NCI-H82 (cell line): ENCODE results near the gene PDE4B.
A peak's percentile ranks its signal among the peaks of the same experiment; 100 is the strongest.

ENCODE experiments used
- DNase-seq: peaks from one replicate; lab custom pipeline; 2025; lab: John Stamatoyannopoulos, UW

PDE4B gene

DNA sequence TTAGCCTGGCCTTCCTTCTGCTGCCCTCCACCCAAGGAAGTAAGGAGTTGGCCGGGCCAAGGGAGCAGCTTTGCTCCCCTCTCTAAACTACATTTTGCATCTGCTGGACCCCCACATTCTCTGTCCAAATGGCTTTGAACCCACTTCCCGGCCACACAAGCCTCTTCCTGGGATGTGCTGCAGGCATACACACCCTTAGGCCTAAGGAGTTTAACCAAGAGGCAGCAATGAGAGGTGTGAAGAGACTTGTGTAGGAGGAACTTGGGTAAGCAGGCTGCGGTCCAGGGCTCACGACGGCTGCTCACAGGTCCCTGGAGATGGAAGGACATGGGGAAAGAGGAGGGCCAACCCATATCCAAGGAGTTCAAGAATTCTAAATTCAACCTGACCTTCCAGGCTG, 544.6 kb downstream of the PDE4B start:
- DNase-seq, result no peak

- DNase-seq, result no peak
Measured at GRCh38 chr1:66339944-66340343, 547.2 kb downstream of the PDE4B start.

- no peak for DNase-seq
Measured at GRCh38 chr1:66341446-66342089, 548.9 kb downstream of the PDE4B start.

DNA sequence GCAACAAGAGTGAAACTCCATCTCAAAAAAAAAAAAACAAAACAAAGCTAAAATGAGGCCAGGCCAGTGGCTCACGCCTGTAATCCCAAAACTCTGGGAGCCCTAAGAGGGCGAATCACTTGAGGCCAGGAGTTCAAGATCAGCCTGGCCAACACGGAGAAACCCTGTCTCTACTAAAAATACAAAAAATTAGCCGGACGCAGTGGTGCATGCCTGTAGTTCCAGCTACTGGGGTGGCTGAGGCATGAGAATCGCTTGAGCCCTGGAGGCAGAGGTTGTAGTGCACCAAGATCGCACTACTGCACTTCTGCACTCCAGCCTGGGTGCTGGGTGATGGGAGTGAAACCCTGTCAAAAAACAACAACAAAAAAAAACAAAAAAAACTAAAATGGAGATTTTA, 550.0 kb downstream of the PDE4B start:
- DNase-seq, result no peak

DNA sequence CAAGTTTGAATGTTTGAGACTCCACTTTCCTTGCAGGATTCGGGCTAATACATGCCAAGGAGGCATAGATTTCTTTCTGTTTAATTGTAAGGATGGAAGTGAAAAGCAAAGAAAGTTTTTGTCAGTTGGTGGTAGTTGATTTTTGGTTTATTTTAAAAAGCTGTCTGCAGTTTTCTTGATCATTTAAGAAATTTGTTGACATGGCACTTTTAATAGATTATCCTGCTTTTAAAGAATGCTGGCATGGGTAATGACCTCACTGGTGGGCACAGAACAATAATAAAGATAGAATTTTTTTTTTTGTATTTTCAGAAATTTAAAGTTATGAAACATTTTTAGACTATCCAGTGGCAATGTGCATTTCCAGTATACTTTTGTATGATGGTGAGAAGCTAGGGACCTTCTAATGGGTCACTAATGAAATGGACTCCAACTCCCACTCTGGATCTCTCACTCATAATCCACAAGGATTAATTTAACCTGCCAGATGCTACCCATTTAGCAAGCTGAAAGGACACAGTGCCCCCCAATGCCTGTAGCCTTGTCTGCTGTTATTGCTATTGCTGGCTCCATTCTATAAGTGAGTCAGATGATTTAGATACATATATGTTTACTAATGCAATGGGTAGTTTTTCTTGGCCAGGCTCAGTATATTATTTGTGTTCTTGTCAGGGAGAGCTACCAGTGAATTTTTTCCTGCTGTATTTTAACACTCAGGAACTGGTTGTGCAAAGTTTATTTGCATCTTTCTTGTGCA, 551.1 kb downstream of the PDE4B start:
- peak; percentile 97 for DNase-seq

DNA sequence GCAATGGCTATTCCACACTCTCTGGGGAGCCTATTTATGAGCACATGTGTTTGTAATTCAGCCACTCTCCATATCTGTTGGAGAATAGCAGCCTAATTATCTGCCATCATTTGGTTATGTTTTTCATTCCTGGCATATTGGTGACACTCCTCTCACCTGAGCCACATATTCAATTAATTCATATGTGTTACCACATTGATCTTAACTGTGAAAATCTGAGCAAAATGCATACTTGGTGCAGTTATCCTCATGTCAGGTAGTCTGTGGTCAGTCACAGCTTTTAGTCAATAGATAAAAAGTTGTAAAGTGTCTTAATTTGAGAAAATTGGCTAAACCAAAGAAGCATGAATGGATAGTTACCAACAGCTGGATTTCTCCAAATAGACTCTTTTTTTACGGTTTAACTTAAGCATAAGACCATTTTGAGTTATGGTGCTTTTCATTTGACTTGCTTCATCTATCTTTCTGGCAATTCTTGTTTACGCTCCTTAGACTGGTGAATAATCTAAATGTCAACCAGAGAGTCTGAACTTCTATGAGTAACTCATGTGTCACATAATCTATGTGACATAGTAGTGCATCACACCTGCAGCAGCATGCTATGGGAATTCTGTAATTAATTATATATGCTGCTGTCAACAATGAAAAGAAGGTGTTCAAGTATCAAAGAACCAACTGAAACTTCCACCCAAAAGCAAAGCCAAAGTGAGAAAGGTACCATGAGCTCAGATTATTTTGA, 553.5 kb downstream of the PDE4B start:
- DNase-seq, result no peak

DNA sequence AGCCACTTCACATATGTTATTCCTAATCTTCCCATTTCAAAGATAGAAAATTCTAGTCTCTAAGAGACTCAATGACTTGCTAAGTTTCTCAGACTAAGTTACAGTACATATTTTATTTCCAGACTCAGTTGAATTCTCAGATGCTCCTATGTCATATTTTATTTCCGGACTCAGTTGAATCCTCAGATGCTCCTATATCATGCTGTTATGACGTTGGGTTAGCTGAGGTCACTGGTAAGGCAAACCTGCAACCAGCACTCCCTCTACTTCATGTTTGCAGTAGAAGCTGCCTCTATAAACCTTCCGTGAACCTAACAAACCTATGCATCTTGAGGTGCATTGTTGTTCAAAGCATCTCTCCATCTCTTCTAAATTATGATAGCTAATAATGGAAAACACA, 554.2 kb downstream of the PDE4B start:
- DNase-seq, result no peak

DNA sequence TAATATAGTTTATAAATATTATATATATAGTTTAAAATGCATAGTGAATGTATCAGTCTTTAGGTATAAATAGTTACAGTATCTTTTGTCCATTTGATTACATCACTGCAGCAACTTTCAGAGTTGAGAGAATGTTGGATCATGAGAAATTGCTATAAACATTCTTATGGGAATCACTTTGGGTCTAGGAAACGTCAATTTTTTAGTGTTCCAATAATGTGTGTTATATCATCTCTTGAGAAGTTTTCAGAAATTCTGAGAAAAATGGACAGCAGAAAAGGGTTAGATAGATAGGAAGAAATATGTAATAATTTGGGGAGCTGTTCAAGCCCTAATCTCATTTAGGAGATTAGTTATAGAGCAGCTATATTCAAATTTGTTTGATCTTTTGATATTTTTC, 556.1 kb downstream of the PDE4B start:
- no peak for DNase-seq

GRCh38 chr1:66349242-66349641, 556.5 kb downstream of the PDE4B start:
- DNase-seq, result no peak

- no peak for DNase-seq
Measured at GRCh38 chr1:66350001-66350547, 557.4 kb downstream of the PDE4B start.

GRCh38 chr1:66351478-66351877, 558.8 kb downstream of the PDE4B start:
- no peak for DNase-seq

DNA sequence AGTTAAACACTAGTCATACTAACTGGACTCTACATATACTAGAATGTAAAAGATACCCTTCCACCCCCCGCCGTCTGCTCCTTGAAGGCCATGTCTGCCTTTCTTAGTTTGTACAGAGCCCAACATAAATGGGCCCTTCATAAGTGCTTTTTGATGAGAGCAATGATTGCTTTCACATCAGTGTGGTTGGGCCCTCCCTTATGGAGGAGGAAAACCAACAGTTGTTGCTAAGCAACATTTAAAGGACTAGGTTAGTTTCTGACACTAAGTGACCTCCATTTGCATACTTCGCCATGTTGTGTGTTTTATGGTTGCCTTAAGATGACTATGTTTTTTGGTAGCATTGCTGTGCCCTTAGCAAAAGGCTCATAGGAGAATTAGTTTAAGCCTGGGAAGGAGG, 559.2 kb downstream of the PDE4B start:
- no peak for DNase-seq

DNA sequence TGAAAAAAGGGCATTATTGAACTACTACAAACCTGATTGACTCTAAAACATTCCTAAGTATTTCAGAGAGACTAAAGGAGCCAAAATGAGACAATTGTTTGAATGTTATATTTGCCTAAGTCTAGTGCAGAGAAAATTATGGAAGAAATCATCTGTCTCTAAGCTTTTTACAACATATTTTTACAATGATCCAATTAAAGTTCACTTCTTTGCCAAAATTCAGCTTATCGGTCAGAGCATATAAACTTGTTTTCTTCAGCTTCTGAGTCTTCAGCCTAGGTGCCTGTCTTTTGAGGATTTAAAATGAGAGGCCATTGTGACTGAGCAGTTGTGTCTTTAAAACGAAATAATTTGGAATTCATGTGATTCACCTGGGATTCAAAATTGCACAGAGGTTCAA, 560.1 kb downstream of the PDE4B start:
- no peak for DNase-seq

- no peak for DNase-seq
Measured at GRCh38 chr1:66353257-66353656, 560.6 kb downstream of the PDE4B start.

DNA sequence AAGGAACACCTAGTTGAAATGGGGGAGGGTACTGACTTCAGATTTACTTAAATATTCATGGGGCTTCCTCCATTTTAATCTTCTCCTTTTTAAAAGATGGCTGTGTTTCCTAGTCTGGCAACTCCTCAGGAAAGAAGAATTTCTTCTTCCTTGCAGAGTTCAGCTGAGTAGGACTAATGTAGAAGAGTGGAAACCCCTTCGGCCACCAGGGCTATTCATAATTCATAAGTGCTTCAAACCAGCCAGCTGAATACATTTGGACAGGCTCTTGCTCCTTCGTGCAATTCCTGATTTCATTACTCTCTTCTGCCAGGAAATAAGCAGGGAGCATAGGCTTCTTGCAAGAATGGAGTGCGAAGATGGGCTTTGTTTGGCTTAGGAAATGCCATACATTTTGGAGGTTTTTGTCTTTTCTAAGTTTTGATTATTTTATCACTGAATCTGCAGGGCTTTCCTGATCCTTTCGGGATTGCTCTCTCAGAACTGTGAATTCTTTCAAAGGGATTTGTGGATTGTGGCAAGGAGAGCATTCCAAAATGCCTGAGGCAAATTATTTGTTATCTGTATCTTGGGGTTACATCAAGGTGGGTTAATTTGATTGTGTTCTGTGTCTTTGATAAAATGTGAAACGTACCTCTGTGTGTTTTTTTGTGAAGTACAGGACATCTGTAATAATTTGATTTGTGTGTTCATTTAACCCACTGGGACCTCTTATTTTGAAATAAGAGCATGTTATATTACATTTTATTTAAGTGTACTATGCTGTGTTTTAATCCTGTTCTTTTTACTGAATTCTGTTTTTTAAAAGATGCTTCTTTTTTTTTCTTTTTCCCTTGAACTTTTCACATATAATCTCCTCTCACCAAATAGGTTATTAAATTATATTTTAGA, 561.9 kb downstream of the PDE4B start:
- DNase-seq, result no peak

DNA sequence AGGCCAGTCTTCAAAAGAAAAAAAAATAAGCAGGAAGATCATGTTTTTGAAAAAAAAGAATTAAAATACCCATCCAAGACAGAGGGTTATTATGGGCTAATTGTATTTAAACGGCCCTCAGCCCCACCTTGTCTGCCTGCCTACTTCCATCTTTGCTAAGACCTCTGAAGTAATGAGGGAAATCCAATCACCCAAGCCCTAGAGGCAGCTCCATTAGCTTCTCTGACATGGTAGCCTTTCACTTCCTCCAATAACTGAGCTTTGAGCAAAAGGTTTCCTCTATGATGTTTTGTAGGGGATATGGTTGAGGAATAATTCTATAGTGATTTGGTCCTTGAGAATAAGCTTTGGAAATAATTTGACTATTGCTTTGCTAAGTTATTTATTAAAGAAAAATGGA, 563.1 kb downstream of the PDE4B start:
- DNase-seq, result peak; percentile 66

DNA sequence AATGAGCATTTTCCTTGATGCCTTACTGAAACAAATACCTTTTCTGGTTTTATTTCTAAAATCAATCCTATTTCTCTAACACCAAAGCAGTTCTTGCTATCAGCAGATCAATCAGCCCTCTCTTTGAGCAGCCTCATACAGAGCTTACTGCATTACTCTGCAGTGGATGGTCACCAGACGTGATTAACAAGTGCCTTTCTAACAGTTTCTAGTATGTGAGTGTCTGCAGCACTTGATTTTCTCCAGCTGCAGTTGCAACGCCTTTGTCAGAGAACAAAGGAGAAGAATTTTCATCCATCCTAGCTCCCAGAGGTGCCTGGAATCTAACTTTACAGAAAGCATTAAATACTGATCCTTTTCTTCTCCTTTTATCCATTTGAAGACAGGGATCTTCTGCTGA, 563.9 kb downstream of the PDE4B start:
- no peak for DNase-seq

- no peak for DNase-seq
Measured at GRCh38 chr1:66357021-66357420, 564.3 kb downstream of the PDE4B start.

- no peak for DNase-seq
Measured at GRCh38 chr1:66357478-66358197, 564.9 kb downstream of the PDE4B start.

GRCh38 chr1:66359269-66359668, 566.6 kb downstream of the PDE4B start:
- DNase-seq, result no peak

DNA sequence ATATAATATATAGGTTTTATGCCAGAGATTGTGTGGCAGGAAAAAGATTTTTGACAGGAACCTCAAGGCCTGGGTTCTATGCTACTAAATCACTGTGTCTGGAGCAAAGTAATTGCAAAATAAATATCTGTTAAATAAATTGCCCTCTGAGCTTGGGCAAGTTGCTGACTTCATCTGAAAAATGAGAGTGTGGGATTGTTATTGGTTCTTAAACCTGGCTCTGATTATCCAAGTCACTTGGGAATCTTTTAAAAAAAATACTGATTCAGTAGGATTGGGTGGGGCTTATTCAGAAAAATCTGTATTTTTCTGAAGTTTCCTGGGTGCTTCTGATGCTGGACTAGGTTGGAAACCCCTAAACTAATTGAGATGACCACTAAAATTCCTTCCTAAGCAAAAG, 567.1 kb downstream of the PDE4B start:
- DNase-seq, result no peak
